Activated T-cell treated with anti-CD3 and anti-CD28 coated beads, Interleukin-2, amount 50 U/mL, for 48 hours (primary cell): Measurements from ENCODE around the gene SH3BP1.
"Not testable (repeated sequence)": the region's sequence is repeated elsewhere in the genome, so short reads cannot be mapped to it uniquely, and the experiment has no call there.

Source experiments
- DNase-seq, 2 experiments: peaks; one replicate each; pipeline ENCODE4 v3.0.0-alpha.2; 2020

Gene SH3BP1

GRCh38 chr22:37633625-37634416 is 5.6 kb upstream of the SH3BP1 start:
- DNase-seq, result peak; percentile 75 to 83

- DNase-seq, result peak; percentile 49 to 50
These were observed 5.0 kb upstream of the SH3BP1 start for GRCh38 chr22:37634417-37634924.

GRCh38 chr22:37635157-37635556 is 4.3 kb upstream of the SH3BP1 start:
- no peak for DNase-seq

GRCh38 chr22:37636186-37636948 is 3.1 kb upstream of the SH3BP1 start:
- no peak for DNase-seq

GRCh38 chr22:37636949-37637273 is 2.6 kb upstream of the SH3BP1 start:
- no peak for DNase-seq

GRCh38 chr22:37638391-37639069 is 939 bp upstream of the SH3BP1 start:
- peak in 1 of 2 experiments; percentile 53 for DNase-seq

- peak; percentile 52 to 59 for DNase-seq
These were observed 512 bp downstream of the SH3BP1 start for GRCh38 chr22:37639771-37640590.

GRCh38 chr22:37640591-37641560 is 1.4 kb downstream of the SH3BP1 start:
- no peak for DNase-seq

GRCh38 chr22:37641561-37641949 is 2.1 kb downstream of the SH3BP1 start:
- no peak for DNase-seq

GRCh38 chr22:37643225-37643847 is 3.9 kb downstream of the SH3BP1 start:
- peak; percentile 94 to 96 for DNase-seq

GRCh38 chr22:37647317-37647716 is 7.8 kb downstream of the SH3BP1 start:
- no peak for DNase-seq

GRCh38 chr22:37647928-37648327 is 8.5 kb downstream of the SH3BP1 start:
- DNase-seq, result no peak

GRCh38 chr22:37650463-37651136 is 11.1 kb downstream of the SH3BP1 start:
- DNase-seq, result no peak

GRCh38 chr22:37654563-37655251 is 15.2 kb downstream of the SH3BP1 start:
- no peak for DNase-seq

- DNase-seq, result no peak
These were observed 15.7 kb downstream of the SH3BP1 start for GRCh38 chr22:37655252-37655563.

- not testable (repeated sequence) for DNase-seq
These were observed 17.1 kb downstream of the SH3BP1 start for GRCh38 chr22:37656583-37656982.

GRCh38 chr22:37657590-37658132 is 18.2 kb downstream of the SH3BP1 start:
- peak in 1 of 2 experiments; percentile 29 for DNase-seq

GRCh38 chr22:37658133-37659065 is 18.9 kb downstream of the SH3BP1 start, which contains the start of gene PDXP:
Gene PDXP (plus strand): TSS chr22:37658723. CDS start chr22:37658783, 60 bp downstream.
- DNase-seq, result peak; percentile 99
